Measurements from ENCODE around the gene NUDT17. TPM values are rescaled to one million over a fixed set of nuclear protein-coding genes. Genes with fewer than 3 reads are reported as not detected.

NUDT17 gene
- total and polyA plus RNA-seq, 2 of the 8 experiments (the other 6 are each of a cell fraction or from before 2014, with no cell fraction given): 2.7 to 4.1 TPM

DNA sequence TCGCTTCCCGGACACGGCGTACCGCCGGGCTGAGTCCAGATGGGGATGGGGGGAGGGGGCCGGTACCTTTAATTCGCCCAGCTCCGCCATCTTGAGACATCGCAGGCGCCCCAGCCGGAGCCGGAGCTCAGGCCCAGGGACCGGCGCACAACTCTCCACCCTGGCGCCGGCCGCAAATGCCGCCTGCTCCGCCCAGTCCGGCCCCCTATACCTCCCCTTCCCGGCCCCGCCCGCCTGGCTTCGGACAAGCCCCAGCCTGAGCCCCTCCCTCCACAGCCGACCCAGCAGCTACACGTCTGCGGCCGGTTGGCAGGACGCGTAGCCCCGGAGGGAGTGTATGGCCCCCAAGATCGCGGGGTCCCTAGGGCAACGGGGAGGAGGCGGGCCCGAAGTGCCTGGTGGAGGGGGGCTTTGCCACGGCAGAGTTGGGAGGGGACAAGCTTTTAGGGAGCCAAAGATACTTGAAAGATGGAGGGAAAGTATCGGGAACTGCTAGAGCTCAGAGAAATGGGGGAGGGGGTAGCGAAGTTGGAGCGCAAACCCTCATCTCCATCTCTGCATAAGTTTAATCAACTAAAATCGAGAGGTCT is 13.6 kb downstream of the NUDT17 start, which contains the start of gene PIAS3:
PIAS3 (minus strand) TSS at position 181 of the 590 bp plus-strand sequence; CDS start at position 90, 91 bp downstream.
- H3K79me1 ChIP-seq (ENCODE audit: low read depth, low read length): peaks cover 5% of the 10 kb centered on the region; the same call in 1 of the 2 replicates
- no peak within 1 kb of the TSS for H2BK120ac ChIP-seq (replicated peaks; ENCODE audit: low read depth, low read length)
- H3K27me3 ChIP-seq (replicated peaks in 1 of 4; ENCODE audit: control insufficient read depth in 3 of 4, extremely low read depth in 1 of 4, insufficient read depth in 3 of 4, low read length in 3 of 4): no peaks in the 10 kb centered on the region
- H3K4me1 ChIP-seq (replicated peaks in 1 of 4; ENCODE audit: control insufficient read depth in 3 of 4, insufficient read depth in 4 of 4, low read length in 3 of 4): peaks cover 0 to 5% (median 3%) of the 10 kb centered on the region in 4 experiments; a peak in 4 of 7 replicates
- H4K8ac ChIP-seq (ENCODE audit: extremely low read depth, insufficient read depth, low read length): peak within 1 kb of the TSS; percentile 96
- DNase-seq (ENCODE audit: low read depth in 1 of 2, low spot score in 2 of 2) (peak; percentile 72 to 95), FAIRE-seq (no peak)
- peaks cover 7% of the 10 kb centered on the region for H3K23me2 ChIP-seq (ENCODE audit: low read depth, low read length)
- H2BK20ac ChIP-seq (ENCODE audit: low read length): no peak within 1 kb of the TSS
- peak within 1 kb of the TSS; percentile 78 for H3K27ac ChIP-seq (ENCODE audit: low read depth, low read length)
- H3K36me3 ChIP-seq (ENCODE audit: control insufficient read depth in 2 of 4, insufficient read depth in 4 of 4, low read length in 3 of 4): peaks cover 13 to 25% (median 23%) of the 10 kb centered on the region in 4 experiments
- peak within 1 kb of the TSS; percentile 99 for H3K18ac ChIP-seq (ENCODE audit: extremely low read depth, low read length)
- no peak within 1 kb of the TSS for H3K23ac ChIP-seq (ENCODE audit: insufficient read length)
- no peak within 1 kb of the TSS for H3K14ac ChIP-seq (ENCODE audit: insufficient read length)
- WGBS, 2 experiments (ENCODE audit: extremely low coverage in 1 of 2, insufficient coverage in 1 of 2, insufficient read length in 1 of 2, insufficient replicate concordance in 2 of 2, low coverage in 1 of 2, low lambda C conversion rate in 2 of 2, missing lambda C conversion rate in 1 of 2): 1% methylated on average over 17 of the region's 42 CpGs; no CpG with 5 or more reads in 1 of the 2 experiments
- H4K20me1 ChIP-seq (replicated peaks in 1 of 2; ENCODE audit: control insufficient read depth in 1 of 2, insufficient read depth in 2 of 2, low read length in 2 of 2): no peaks in the 10 kb centered on the region
- H3K9me3 ChIP-seq (ENCODE audit: insufficient read depth in 2 of 2, low read depth in 1 of 2, low read length in 1 of 2): peaks cover 4 to 5% of the 10 kb centered on the region in 2 experiments; a peak in 2 of 4 replicates
- peak within 1 kb of the TSS; percentile 90; the same call in 1 of the 2 replicates for H2BK5ac ChIP-seq (ENCODE audit: low read depth, low read length)
- peak within 1 kb of the TSS; percentile 93 for H2AFZ ChIP-seq (ENCODE audit: low read length)
- H2BK15ac ChIP-seq (ENCODE audit: low read length): peak within 1 kb of the TSS; percentile 81; the same call in 1 of the 2 replicates
- H4K5ac ChIP-seq (ENCODE audit: insufficient read length, low read depth, low read length): peak within 1 kb of the TSS; percentile 99
- H3K4ac ChIP-seq (replicated peaks; ENCODE audit: insufficient read length, low read depth, low read length): no peak within 1 kb of the TSS
- H4K91ac ChIP-seq (replicated peaks; ENCODE audit: insufficient read length, low read length): peak within 1 kb of the TSS; percentile 81
- H3K9ac ChIP-seq (replicated peaks in 1 of 4; ENCODE audit: extremely low read depth in 1 of 4, low read depth in 3 of 4, low read length in 3 of 4): peak within 1 kb of the TSS; percentile 46 to 90 (median 74)
- no peak within 1 kb of the TSS for H2AK5ac ChIP-seq (ENCODE audit: low read depth, low read length)
- H3K4me3 ChIP-seq (ENCODE audit: extremely low read depth in 1 of 4, insufficient read depth in 2 of 4, low read depth in 3 of 4, low read length in 4 of 4): peak within 1 kb of the TSS; percentile 63 to 95 (median 89)
- ChIA-PET POLR2A (ENCODE audit: partially characterized antibody) (interaction anchor here (0.8 to 8.1 kb wide), 28 partner anchors 10 to 194 kb away, joined by 3 to 95 read pairs (median 5); partner anchors contain the start of genes ANKRD35, NUDT17, PEX11B and POLR3C), CTCF (ENCODE audit: partially characterized antibody) (interaction anchor here (0.6 to 12.9 kb wide), 14 partner anchors 12 to 180 kb away, joined by 3 to 214 read pairs (median 4); partner anchors contain the start of gene NUDT17)
- peaks cover 0 to 11% of the 10 kb centered on the region in 2 experiments; a peak in 1 of 4 replicates for H3K79me2 ChIP-seq (ENCODE audit: control insufficient read depth in 1 of 2, insufficient read depth in 2 of 2, low read length in 2 of 2)
- peak within 1 kb of the TSS; percentile 89 for H3K56ac ChIP-seq (replicated peaks; ENCODE audit: insufficient read length, low read depth, low read length)
- H3K4me2 ChIP-seq (ENCODE audit: insufficient read depth in 1 of 2, low read depth in 2 of 2, low read length in 2 of 2): peak within 1 kb of the TSS; percentile 63 to 77
- no peak within 1 kb of the TSS for H2BK12ac ChIP-seq (ENCODE audit: low read depth, low read length)
- TF ChIP-seq TAF7 (optimal IDR thresholded peaks at IDR 0.05; ENCODE audit: borderline replicate concordance, low read depth, low read length): peak; percentile 47
- no peak for TF ChIP-seq BACH1 (IDR thresholded peaks at IDR 0.05; ENCODE audit: low read length)
- TF ChIP-seq SP1 (IDR thresholded peaks at IDR 0.05; ENCODE audit: low read depth, low read length): no peak; the same call in 1 of the 2 replicates
- no peak for TF ChIP-seq KDM5A (IDR thresholded peaks at IDR 0.05; ENCODE audit: low read length)
- TF ChIP-seq SIN3A (conservative IDR thresholded peaks at IDR 0.05 in 1 of 2, IDR thresholded peaks at IDR 0.05 in 1 of 2; ENCODE audit: low read depth in 1 of 2, low read length in 2 of 2): peak in 1 of 2 experiments; percentile 80; a peak in 2 of 4 replicates
- peak; percentile 53 for TF ChIP-seq KDM4A (IDR thresholded peaks at IDR 0.05; ENCODE audit: low read depth, low read length, severe bottlenecking)
- TF ChIP-seq SUZ12 (IDR thresholded peaks at IDR 0.05; ENCODE audit: low read length): no peak
- TF ChIP-seq SP4 (IDR thresholded peaks at IDR 0.05; ENCODE audit: low read length): no peak; the same call in 1 of the 2 replicates
- TF ChIP-seq TAF1 (IDR thresholded peaks at IDR 0.05; ENCODE audit: low read depth, low read length): peak; percentile 82
- TF ChIP-seq, protein P1, sequence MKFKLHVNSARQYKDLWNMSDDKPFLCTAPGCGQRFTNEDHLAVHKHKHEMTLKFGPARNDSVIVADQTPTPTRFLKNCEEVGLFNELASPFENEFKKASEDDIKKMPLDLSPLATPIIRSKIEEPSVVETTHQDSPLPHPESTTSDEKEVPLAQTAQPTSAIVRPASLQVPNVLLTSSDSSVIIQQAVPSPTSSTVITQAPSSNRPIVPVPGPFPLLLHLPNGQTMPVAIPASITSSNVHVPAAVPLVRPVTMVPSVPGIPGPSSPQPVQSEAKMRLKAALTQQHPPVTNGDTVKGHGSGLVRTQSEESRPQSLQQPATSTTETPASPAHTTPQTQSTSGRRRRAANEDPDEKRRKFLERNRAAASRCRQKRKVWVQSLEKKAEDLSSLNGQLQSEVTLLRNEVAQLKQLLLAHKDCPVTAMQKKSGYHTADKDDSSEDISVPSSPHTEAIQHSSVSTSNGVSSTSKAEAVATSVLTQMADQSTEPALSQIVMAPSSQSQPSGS (IDR thresholded peaks at IDR 0.05; ENCODE audit: low read length): no peak
